H1 (cell line): ENCODE results near the gene IQSEC3. TPM values are rescaled to one million over a fixed set of nuclear protein-coding genes. Genes with fewer than 3 reads are reported as not detected.
A peak's percentile ranks its signal among the peaks of the same experiment; 100 is the strongest.

Experiments
- CTCF ChIA-PET: fragments of 300-600 bp; sonication (Branson Sonifier 250); formaldehyde crosslinking; loops from one replicate; lab custom pipeline; 2021; ENCODE audit not compliant: partially characterized antibody; lab: Charles Lee
- POLR2A ChIA-PET: fragments of 300-600 bp; sonication (Branson Sonifier 250); formaldehyde crosslinking; loops from one replicate; lab custom pipeline; 2021; ENCODE audit warnings: inconsistent platforms; ENCODE audit not compliant: partially characterized antibody; lab: Charles Lee
- DNase-seq, 2 experiments: peaks; one replicate each; pipeline versions ENCODE4 v3.0.0 to v3.0.0-alpha.2; 2010 to 2022; ENCODE audit warnings: low spot score in 2 of 2, low read depth in 1 of 2, mixed read lengths in 1 of 2
- FAIRE-seq: peaks from 2 replicates; lab custom pipeline; 2011; peaks lifted over from hg19 to GRCh38; lab: Jason Lieb, UNC
- H2AFZ ChIP-seq: 2 replicates; pipeline ENCODE4 v1.8.1; 2012; ENCODE audit warnings: low read length, inconsistent platforms
- H2AK5ac ChIP-seq: 2 replicates; pipeline ENCODE4 v1.6.1; 2013; ENCODE audit warnings: low read depth, low read length
- H2BK120ac ChIP-seq: replicated peaks from 2 replicates; pipeline ENCODE3; 2013; ENCODE audit warnings: low read depth, low read length, inconsistent platforms
- H2BK12ac ChIP-seq: 2 replicates; pipeline ENCODE4 v1.6.1; 2013; ENCODE audit warnings: low read depth, low read length
- H2BK15ac ChIP-seq: 2 replicates; pipeline ENCODE4 v1.6.1; 2013; ENCODE audit warnings: low read length
- H2BK20ac ChIP-seq: 2 replicates; pipeline ENCODE4 v1.6.1; 2013; ENCODE audit warnings: low read length
- H2BK5ac ChIP-seq: 2 replicates; pipeline ENCODE4 v1.6.1; 2013; ENCODE audit warnings: low read depth, low read length
- H3K14ac ChIP-seq: 2 replicates; pipeline ENCODE4 v1.6.1; 2013; ENCODE audit warnings: inconsistent platforms; ENCODE audit not compliant: insufficient read length
- H3K18ac ChIP-seq: 2 replicates; pipeline ENCODE4 v1.6.1; 2013; ENCODE audit warnings: low read length; ENCODE audit errors: extremely low read depth
- H3K23ac ChIP-seq: 2 replicates; pipeline ENCODE4 v1.6.1; 2013; ENCODE audit warnings: inconsistent platforms; ENCODE audit not compliant: insufficient read length
- H3K23me2 ChIP-seq: 2 replicates; pipeline ENCODE4 v1.6.1; 2013; ENCODE audit warnings: low read depth, low read length
- H3K27ac ChIP-seq: 2 replicates; pipeline ENCODE4 v1.6.1; 2011; ENCODE audit warnings: low read depth, low read length, inconsistent platforms
- H3K27me3 ChIP-seq, 4 experiments: replicated peaks in 1 of 4; 1 replicate in 1 of 4; 2 replicates in 3 of 4; pipeline versions ENCODE4 v1.6.1 to v1.8.1; 2011 to 2013; ENCODE audit warnings: low read length in 3 of 4, mild to moderate bottlenecking in 3 of 4, inconsistent platforms in 2 of 4, mixed read lengths in 2 of 4, moderate library complexity in 1 of 4; ENCODE audit not compliant: control insufficient read depth in 3 of 4, insufficient read depth in 3 of 4; ENCODE audit errors: extremely low read depth in 1 of 4
- H3K36me3 ChIP-seq, 4 experiments: 2 replicates each; pipeline versions ENCODE4 v1.6.1 to v1.8.1; 2011 to 2013; ENCODE audit warnings: mild to moderate bottlenecking in 4 of 4, low read length in 3 of 4, moderate library complexity in 2 of 4, control low read depth in 1 of 4, inconsistent platforms in 1 of 4; ENCODE audit not compliant: insufficient read depth in 4 of 4, control insufficient read depth in 2 of 4
- H3K4ac ChIP-seq: replicated peaks from 2 replicates; pipeline ENCODE3; 2013; ENCODE audit warnings: low read length, low read depth, mixed read lengths, inconsistent platforms; ENCODE audit not compliant: insufficient read length
- H3K4me1 ChIP-seq, 4 experiments: replicated peaks in 1 of 4; 1 replicate in 1 of 4; 2 replicates in 3 of 4; pipeline versions ENCODE4 v1.6.1 to v1.8.1; 2011 to 2013; ENCODE audit warnings: low read length in 3 of 4, inconsistent platforms in 2 of 4, mixed read lengths in 1 of 4; ENCODE audit not compliant: insufficient read depth in 4 of 4, control insufficient read depth in 3 of 4
- H3K4me2 ChIP-seq, 2 experiments: 2 replicates each; pipeline versions ENCODE4 v1.6.1 to v1.8.1; 2011 to 2013; ENCODE audit warnings: low read depth in 2 of 2, low read length in 2 of 2, control low read depth in 1 of 2, inconsistent platforms in 1 of 2, mild to moderate bottlenecking in 1 of 2; ENCODE audit not compliant: insufficient read depth in 1 of 2
- H3K4me3 ChIP-seq, 4 experiments: fragments of 200-600, 300-600 bp in 1 of 4; sonication (generic), shearing (Covaris generic), sonication (Bioruptor Twin) in 1 of 4; 2 replicates each; pipeline versions ENCODE4 v1.5.1 to v1.8.1; 2011 to 2016; ENCODE audit warnings: low read length in 4 of 4, low read depth in 3 of 4, control low read depth in 2 of 4, inconsistent platforms in 2 of 4, mild to moderate bottlenecking in 2 of 4, mixed read lengths in 1 of 4, moderate library complexity in 1 of 4; ENCODE audit not compliant: insufficient read depth in 2 of 4; ENCODE audit errors: extremely low read depth in 1 of 4
- H3K56ac ChIP-seq: replicated peaks from 2 replicates; pipeline ENCODE3; 2013; ENCODE audit warnings: low read depth, mild to moderate bottlenecking, mixed read lengths, low read length, inconsistent platforms; ENCODE audit not compliant: insufficient read length
- H3K79me1 ChIP-seq: 2 replicates; pipeline ENCODE4 v1.6.1; 2013; ENCODE audit warnings: low read depth, low read length, control low read depth
- H3K79me2 ChIP-seq, 2 experiments: 2 replicates each; pipeline versions ENCODE4 v1.6.1 to v1.8.1; 2012 to 2013; ENCODE audit warnings: low read length in 2 of 2, mild to moderate bottlenecking in 2 of 2, inconsistent platforms in 1 of 2; ENCODE audit not compliant: insufficient read depth in 2 of 2, control insufficient read depth in 1 of 2
- H3K9ac ChIP-seq, 4 experiments: replicated peaks in 1 of 4; 1 replicate in 1 of 4; 2 replicates in 3 of 4; pipeline versions ENCODE4 v1.6.1 to v1.8.1; 2011 to 2013; ENCODE audit warnings: low read depth in 3 of 4, low read length in 3 of 4, control low read depth in 2 of 4, mild to moderate bottlenecking in 2 of 4, moderate library complexity in 2 of 4, inconsistent platforms in 1 of 4; ENCODE audit errors: extremely low read depth in 1 of 4
- H3K9me3 ChIP-seq, 2 experiments: 2 replicates each; pipeline versions ENCODE4 v1.6.1 to v1.8.1; 2012 to 2013; ENCODE audit warnings: mild to moderate bottlenecking in 2 of 2, moderate library complexity in 2 of 2, control low read depth in 1 of 2, inconsistent platforms in 1 of 2, low read depth in 1 of 2, low read length in 1 of 2, mixed read lengths in 1 of 2; ENCODE audit not compliant: insufficient read depth in 2 of 2
- H4K20me1 ChIP-seq, 2 experiments: replicated peaks in 1 of 2; 2 replicates each; pipeline versions ENCODE3 to v1.8.1; 2011 to 2013; ENCODE audit warnings: inconsistent platforms in 2 of 2, low read length in 2 of 2, mild to moderate bottlenecking in 1 of 2; ENCODE audit not compliant: insufficient read depth in 2 of 2, control insufficient read depth in 1 of 2
- H4K5ac ChIP-seq: 2 replicates; pipeline ENCODE4 v1.6.1; 2013; ENCODE audit warnings: low read length, low read depth, mixed read lengths, inconsistent platforms; ENCODE audit not compliant: insufficient read length
- H4K8ac ChIP-seq: 2 replicates; pipeline ENCODE4 v1.8.0; 2013; ENCODE audit warnings: mild to moderate bottlenecking, moderate library complexity, low read length, inconsistent platforms; ENCODE audit not compliant: insufficient read depth; ENCODE audit errors: extremely low read depth
- H4K91ac ChIP-seq: replicated peaks from 2 replicates; pipeline ENCODE3; 2013; ENCODE audit warnings: low read length, mixed read lengths, inconsistent platforms; ENCODE audit not compliant: insufficient read length
- KDM5A ChIP-seq: fragments of 200-600 bp; IDR thresholded peaks from 2 replicates; pipeline ENCODE4 v1.7.1; 2012; ENCODE audit warnings: mild to moderate bottlenecking, low read length, inconsistent platforms, mixed read lengths
- WGBS, 2 experiments: shearing (Covaris generic) in 1 of 2; methylation state at CpG; one replicate each; pipeline versions ENCODE4 v1.1.6 to v1.1.7; 2013 to 2015; ENCODE audit warnings: low lambda C conversion rate in 2 of 2, mixed read lengths in 2 of 2, inconsistent platforms in 1 of 2, low coverage in 1 of 2, missing lambda C conversion rate in 1 of 2; ENCODE audit not compliant: insufficient replicate concordance in 2 of 2, insufficient coverage in 1 of 2, insufficient read length in 1 of 2; ENCODE audit errors: extremely low coverage in 1 of 2, missing lambda C conversion rate in 1 of 2; 5-methylcytosine and 5-hydroxymethylcytosine counted together
- polyA plus RNA-seq, 7 experiments: library from polyadenylated mRNA; depleted of rRNA in 3 of 7; stranded (reverse) in 5 of 7; unstranded in 2 of 7; fragments of >200 nt in 5 of 7; fragments of 200-250 nt in 2 of 7; gene quantifications; 1 replicate in 5 of 7; 2 replicates in 1 of 7; 4 replicates in 1 of 7; pipeline versions ENCODE4 v1.2.1 to v1.2.3, GENCODE V29; 2011 to 2013; ENCODE audit warnings: missing spikeins in 2 of 7, mixed read lengths in 2 of 7
- total RNA-seq: library from RNA; stranded (reverse); fragmentation: NEBNext Ultra II Directional; extraction: Animal tissue kit (Norgen Biotek cat#: 25700); gene quantifications from 2 replicates; pipeline ENCODE4 v1.2.1, GENCODE V29; 2021

Gene IQSEC3
- total and polyA plus RNA-seq, 2 of the 8 experiments (the other 6 are each of a cell fraction or from before 2014, with no cell fraction given) = 1.2 to 3.1 TPM

DNA sequence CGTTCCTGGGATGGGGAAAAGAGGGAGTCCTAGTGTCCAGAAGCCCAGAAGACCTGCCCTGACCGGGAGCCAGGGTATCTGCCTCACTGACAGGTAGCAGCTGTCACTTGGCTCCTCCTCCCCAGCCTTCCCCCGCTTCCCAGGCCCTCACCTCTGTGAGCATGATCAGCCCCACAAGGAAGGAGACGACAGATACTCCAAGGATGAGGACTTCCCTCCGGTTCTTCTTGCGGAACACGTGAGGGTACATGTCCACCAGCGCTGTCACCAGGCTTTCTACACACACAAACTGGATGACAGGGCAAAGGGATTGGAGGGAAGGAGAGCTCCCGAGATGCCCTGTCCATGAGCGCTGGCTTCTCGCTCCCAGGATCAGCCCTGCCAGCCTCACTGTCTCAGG, 157.3 kb downstream of the IQSEC3 start:
- Histone ChIP-seq H3K23ac (no peak overlapping the region), H2BK12ac (no peak overlapping the region), H3K27me3 (peaks cover 0 to 2% (median 0%) of the 10 kb centered on the region in 4 experiments; a peak in 1 of 7 replicates), H3K36me3 (no peaks in the 10 kb centered on the region), H4K8ac (peak overlapping the region; percentile 28; the same call in 1 of the 2 replicates), H2BK120ac (no peak overlapping the region), H2AFZ (no peak overlapping the region), H2BK15ac (0 out of 2 replicates have a peak overlapping the region, but pooled peaks have one; percentile 34), H3K56ac (no peak overlapping the region), H3K4ac (no peak overlapping the region), H3K4me3 (no peak overlapping the region), H3K4me1 (peaks cover 0 to 11% (median 9%) of the 10 kb centered on the region in 4 experiments; a peak in 6 of 7 replicates), H3K18ac (no peak overlapping the region), H3K27ac (no peak overlapping the region), H3K23me2 (0 out of 2 replicates have a peak, but pooled peaks cover 2% of the 10 kb centered on the region), H2BK20ac (no peak overlapping the region), H3K14ac (no peak overlapping the region), H3K9me3 (no peaks in the 10 kb centered on the region), H3K79me1 (no peaks in the 10 kb centered on the region), H2BK5ac (no peak overlapping the region), H2AK5ac (no peak overlapping the region), H4K5ac (no peak overlapping the region), H4K91ac (no peak overlapping the region), H4K20me1 (no peaks in the 10 kb centered on the region), H3K79me2 (no peaks in the 10 kb centered on the region), H3K9ac (no peak overlapping the region), H3K4me2 (no peak overlapping the region)
- POLR2A ChIA-PET = no interaction called here
- FAIRE-seq = no peak
- DNase-seq = no peak
- WGBS, 2 experiments = 88% methylated on average over 11 of the region's 11 CpGs; no CpG with 5 or more reads in 1 of the 2 experiments
- CTCF ChIA-PET = interaction anchor here (0.6 to 6.6 kb wide), 13 partner anchors 10 to 581 kb away, joined by 3 to 55 read pairs (median 4); no protein-coding TSS in a partner anchor
- no peak for TF ChIP-seq KDM5A
